ENCODE measurements around the gene NUCKS1. TPM values are rescaled to one million over a fixed set of nuclear protein-coding genes. Genes with fewer than 3 reads are reported as not detected.

NUCKS1 gene
- polyA plus RNA-seq, 1 of the 3 experiments (the other 2 are of a cell fraction): 25.4 TPM

DNA sequence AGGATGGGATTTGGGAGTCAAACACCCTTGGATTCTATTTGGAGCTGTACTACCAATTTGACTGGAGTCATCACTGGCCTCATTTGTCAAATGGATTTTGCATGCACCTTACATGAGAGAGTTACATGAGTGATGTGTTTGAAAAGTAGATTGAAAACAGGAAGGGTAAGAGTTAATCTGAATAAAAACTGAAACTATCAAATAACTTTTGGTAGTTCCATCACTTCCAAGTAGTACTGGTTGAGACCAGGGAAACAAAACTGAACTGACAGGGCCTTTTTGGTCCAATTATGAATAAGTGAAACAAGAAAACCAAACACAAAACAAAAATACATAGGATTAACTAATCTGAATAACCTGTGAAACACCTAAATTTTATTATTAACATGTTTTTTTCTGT, 30.2 kb downstream of the NUCKS1 start:
- CTCF ChIA-PET: interaction anchor here (1.8 to 10.2 kb wide), 2 partner anchors 10 to 61 kb away, joined by 6 to 92 read pairs; no protein-coding TSS in a partner anchor

DNA sequence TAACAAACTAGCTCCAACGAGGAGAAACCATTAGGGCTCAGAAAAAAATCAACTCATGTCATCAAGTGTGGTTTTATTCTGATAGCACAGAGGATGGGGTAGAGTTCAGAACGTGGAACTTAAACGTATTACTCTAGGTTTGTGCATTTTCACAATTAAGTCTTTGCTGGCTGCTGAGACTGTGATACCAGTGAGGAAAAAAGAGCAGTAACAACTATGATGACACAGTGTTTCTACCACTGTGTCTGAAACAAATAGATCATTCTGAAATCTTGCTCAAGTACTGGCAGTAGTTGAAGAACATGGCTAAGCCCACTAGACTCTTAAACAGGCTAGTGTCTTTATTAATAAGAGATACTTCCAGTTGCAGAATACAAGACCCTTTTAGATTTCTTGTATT, 31.0 kb downstream of the NUCKS1 start:
- no peak overlapping the region for H3K4me2 ChIP-seq
- no peak for DNase-seq
- no peaks in the 10 kb centered on the region for H3K27me3 ChIP-seq (ENCODE audit: insufficient read depth)
- H3K4me1 ChIP-seq (ENCODE audit: control insufficient read depth in 1 of 2, insufficient read depth in 2 of 2, low read depth in 1 of 2, low read length in 1 of 2): no peaks in the 10 kb centered on the region
- no peaks in the 10 kb centered on the region for H3K9me2 ChIP-seq
- TF ChIP-seq RXRA (IDR thresholded peaks at IDR 0.05; ENCODE audit: borderline replicate concordance, low read depth) (no peak), FOXM1 (IDR thresholded peaks at IDR 0.05; ENCODE audit: low read depth) (no peak), SIN3A (IDR thresholded peaks at IDR 0.05; ENCODE audit: borderline replicate concordance, low read depth, low read length) (no peak), FOXJ3 (CRISPR knock-in tag; IDR thresholded peaks at IDR 0.05) (no peak), POLR2AphosphoS5 (IDR thresholded peaks at IDR 0.05; ENCODE audit: low read depth, low read length) (no peak), CTCF (IDR thresholded peaks at IDR 0.05) (no peak), CHD2 (IDR thresholded peaks at IDR 0.05; ENCODE audit: low read length, partially characterized antibody) (no peak), SMC3 (IDR thresholded peaks at IDR 0.05; ENCODE audit: low read depth, low read length) (no peak), TAF1 (IDR thresholded peaks at IDR 0.05; ENCODE audit: borderline replicate concordance, low read depth, low read length) (no peak)
- TF ChIP-seq, protein P1, sequence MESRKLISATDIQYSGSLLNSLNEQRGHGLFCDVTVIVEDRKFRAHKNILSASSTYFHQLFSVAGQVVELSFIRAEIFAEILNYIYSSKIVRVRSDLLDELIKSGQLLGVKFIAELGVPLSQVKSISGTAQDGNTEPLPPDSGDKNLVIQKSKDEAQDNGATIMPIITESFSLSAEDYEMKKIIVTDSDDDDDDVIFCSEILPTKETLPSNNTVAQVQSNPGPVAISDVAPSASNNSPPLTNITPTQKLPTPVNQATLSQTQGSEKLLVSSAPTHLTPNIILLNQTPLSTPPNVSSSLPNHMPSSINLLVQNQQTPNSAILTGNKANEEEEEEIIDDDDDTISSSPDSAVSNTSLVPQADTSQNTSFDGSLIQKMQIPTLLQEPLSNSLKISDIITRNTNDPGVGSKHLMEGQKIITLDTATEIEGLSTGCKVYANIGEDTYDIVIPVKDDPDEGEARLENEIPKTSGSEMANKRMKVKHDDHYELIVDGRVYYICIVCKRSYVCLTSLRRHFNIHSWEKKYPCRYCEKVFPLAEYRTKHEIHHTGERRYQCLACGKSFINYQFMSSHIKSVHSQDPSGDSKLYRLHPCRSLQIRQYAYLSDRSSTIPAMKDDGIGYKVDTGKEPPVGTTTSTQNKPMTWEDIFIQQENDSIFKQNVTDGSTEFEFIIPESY (IDR thresholded peaks at IDR 0.05; ENCODE audit: borderline replicate concordance, low read depth): no peak
- H3F3A ChIP-seq (replicated peaks; ENCODE audit: insufficient read depth): peaks cover 38% of the 10 kb centered on the region
- 78% methylated on average over 3 of the region's 3 CpGs for WGBS (ENCODE audit: low lambda C conversion rate)
- no peak overlapping the region for H3K9ac ChIP-seq
- peaks cover 46% of the 10 kb centered on the region for H3K79me2 ChIP-seq (ENCODE audit: insufficient read depth)
- H2AFZ ChIP-seq (ENCODE audit: low read depth): no peak overlapping the region
- H4K20me1 ChIP-seq (ENCODE audit: insufficient read depth): peaks cover 7% of the 10 kb centered on the region; the same call in 1 of the 2 replicates
- POLR2A ChIA-PET: no interaction called here
- H3K9me3 ChIP-seq: no peaks in the 10 kb centered on the region
- CTCF ChIA-PET: interaction anchor here (1.1 to 10.2 kb wide), 4 partner anchors 9 to 127 kb away, joined by 3 to 92 read pairs (median 6); no protein-coding TSS in a partner anchor
- no peak overlapping the region for H3K27ac ChIP-seq (ENCODE audit: low read depth in 2 of 2, low read length in 1 of 2)
- H3K36me3 ChIP-seq (replicated peaks in 1 of 2; ENCODE audit: control insufficient read depth in 1 of 2, insufficient read depth in 2 of 2, low read length in 1 of 2): peaks cover 85 to 88% of the 10 kb centered on the region in 2 experiments
- no peak overlapping the region for H3K4me3 ChIP-seq (ENCODE audit: low read depth in 2 of 2, low read length in 1 of 2)

More for the DNA sequence above, 30.2 kb downstream of the NUCKS1 start:
- H3K9ac ChIP-seq: no peak overlapping the region
- TF ChIP-seq POLR2AphosphoS5 (IDR thresholded peaks at IDR 0.05; ENCODE audit: low read depth, low read length) (no peak), CHD2 (IDR thresholded peaks at IDR 0.05; ENCODE audit: low read length, partially characterized antibody) (no peak), ELF1 (IDR thresholded peaks at IDR 0.05) (no peak), TCF12 (IDR thresholded peaks at IDR 0.05) (no peak), RFX5 (IDR thresholded peaks at IDR 0.05; ENCODE audit: low read length) (no peak), YY1 (IDR thresholded peaks at IDR 0.05; ENCODE audit: low read depth) (no peak), FOXM1 (IDR thresholded peaks at IDR 0.05; ENCODE audit: low read depth) (no peak), SMC3 (IDR thresholded peaks at IDR 0.05; ENCODE audit: low read depth, low read length) (no peak)
- TF ChIP-seq, protein P1 (IDR thresholded peaks at IDR 0.05; ENCODE audit: borderline replicate concordance, low read depth): no peak
- H3F3A ChIP-seq (replicated peaks; ENCODE audit: insufficient read depth): peaks cover 30% of the 10 kb centered on the region
- H3K4me2 ChIP-seq: no peak overlapping the region
- H3K36me3 ChIP-seq (replicated peaks in 1 of 2; ENCODE audit: control insufficient read depth in 1 of 2, insufficient read depth in 2 of 2, low read length in 1 of 2): peaks cover 81 to 89% of the 10 kb centered on the region in 2 experiments
- peaks cover 54% of the 10 kb centered on the region for H3K79me2 ChIP-seq (ENCODE audit: insufficient read depth)
- DNase-seq: no peak
- POLR2A ChIA-PET: no interaction called here
- no peak overlapping the region for H3K27ac ChIP-seq (ENCODE audit: low read depth in 2 of 2, low read length in 1 of 2)
- no peaks in the 10 kb centered on the region for H3K27me3 ChIP-seq (ENCODE audit: insufficient read depth)
- no peaks in the 10 kb centered on the region for H3K4me1 ChIP-seq (ENCODE audit: control insufficient read depth in 1 of 2, insufficient read depth in 2 of 2, low read depth in 1 of 2, low read length in 1 of 2)
- H3K9me3 ChIP-seq: no peaks in the 10 kb centered on the region
- peaks cover 7% of the 10 kb centered on the region for H4K20me1 ChIP-seq (ENCODE audit: insufficient read depth)
- no peaks in the 10 kb centered on the region for H3K9me2 ChIP-seq
- H2AFZ ChIP-seq (ENCODE audit: low read depth): no peak overlapping the region
- no peak overlapping the region for H3K4me3 ChIP-seq (ENCODE audit: low read depth in 2 of 2, low read length in 1 of 2)
